Muscle layer of duodenum (tissue), 2 donors: ENCODE measurements around the gene ALLC.

Source experiments
- H3K27ac ChIP-seq: one replicate; pipeline ENCODE4 v1.7.0; 2013; ENCODE audit warnings: mild to moderate bottlenecking, low read length
- H3K27me3 ChIP-seq: one replicate; pipeline ENCODE4 v1.7.0; 2013; ENCODE audit warnings: low read depth, mild to moderate bottlenecking, control low read depth, low read length
- H3K36me3 ChIP-seq, 2 donors: one replicate each; pipeline ENCODE4 v1.7.0; 2013; ENCODE audit warnings: low read length in 2 of 2, control low read depth in 1 of 2, mild to moderate bottlenecking in 1 of 2; ENCODE audit not compliant: insufficient read depth in 2 of 2, control insufficient read depth in 1 of 2
- H3K4me1 ChIP-seq, 2 donors: one replicate each; pipeline ENCODE4 v1.7.0; 2013; ENCODE audit warnings: low read length in 2 of 2, mild to moderate bottlenecking in 2 of 2, control low read depth in 1 of 2, moderate library complexity in 1 of 2; ENCODE audit not compliant: insufficient read depth in 2 of 2, control insufficient read depth in 1 of 2
- H3K4me3 ChIP-seq, 2 donors: one replicate each; pipeline ENCODE4 v1.7.0; 2013; ENCODE audit warnings: low read length in 2 of 2, low read depth in 1 of 2, mild to moderate bottlenecking in 1 of 2
- H3K9me3 ChIP-seq, 2 donors: one replicate each; pipeline ENCODE4 v1.7.0; 2013; ENCODE audit warnings: low read length in 2 of 2, control low read depth in 1 of 2, mild to moderate bottlenecking in 1 of 2; ENCODE audit not compliant: control insufficient read depth in 1 of 2
- donor health status: healthy.

ALLC gene

GRCh38 chr2:3731829-3732228 lies 73.8 kb downstream of the ALLC start:
- H3K9me3 ChIP-seq: no peaks in the 10 kb centered on the region

DNA sequence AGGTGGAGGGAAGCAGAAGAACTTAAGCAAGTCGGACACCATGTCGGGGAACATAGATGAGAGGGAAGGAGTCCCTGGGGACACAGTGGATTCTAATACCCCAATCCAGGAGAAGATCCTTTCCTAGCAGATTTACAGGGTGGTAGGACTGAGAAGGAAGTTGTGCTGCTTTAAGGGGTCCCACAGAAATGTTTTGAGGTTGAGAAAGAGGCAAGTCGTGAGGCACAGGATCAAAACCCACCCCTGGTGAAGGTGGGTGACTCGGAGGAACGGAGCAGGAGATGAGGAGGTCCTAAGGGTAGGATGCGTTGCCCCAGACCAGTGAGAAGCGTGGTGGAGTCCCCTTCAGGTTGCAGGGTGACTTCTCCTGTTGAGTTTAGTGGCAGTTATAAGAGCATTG lies 78.1 kb downstream of the ALLC start:
- H3K9me3 ChIP-seq: no peaks in the 10 kb centered on the region
- no peaks in the 10 kb centered on the region for H3K4me1 ChIP-seq
- H3K4me3 ChIP-seq: no peak overlapping the region
- no peak overlapping the region for H3K27ac ChIP-seq
- H3K27me3 ChIP-seq: no peaks in the 10 kb centered on the region
- no peaks in the 10 kb centered on the region for H3K36me3 ChIP-seq

More at GRCh38 chr2:3731829-3732228, 73.8 kb downstream of the ALLC start:
- no peaks in the 10 kb centered on the region for H3K36me3 ChIP-seq
- no peak overlapping the region for H3K27ac ChIP-seq
- H3K4me1 ChIP-seq: no peaks in the 10 kb centered on the region
- no peaks in the 10 kb centered on the region for H3K27me3 ChIP-seq
- no peak overlapping the region for H3K4me3 ChIP-seq

GRCh38 chr2:3737128-3737527 lies 79.1 kb downstream of the ALLC start:
- Histone ChIP-seq H3K4me3 (no peak overlapping the region), H3K4me1 (no peaks in the 10 kb centered on the region), H3K36me3 (no peaks in the 10 kb centered on the region), H3K27me3 (no peaks in the 10 kb centered on the region), H3K27ac (no peak overlapping the region), H3K9me3 (no peaks in the 10 kb centered on the region)

- no peaks in the 10 kb centered on the region for H3K36me3 ChIP-seq
- H3K4me3 ChIP-seq: no peak overlapping the region
- no peak overlapping the region for H3K27ac ChIP-seq
- H3K9me3 ChIP-seq: no peaks in the 10 kb centered on the region
- H3K4me1 ChIP-seq: no peaks in the 10 kb centered on the region
- H3K27me3 ChIP-seq: no peaks in the 10 kb centered on the region
These were observed 80.5 kb downstream of the ALLC start for GRCh38 chr2:3738454-3738853.

- no peak overlapping the region for H3K4me3 ChIP-seq
- no peaks in the 10 kb centered on the region for H3K9me3 ChIP-seq
- no peaks in the 10 kb centered on the region for H3K27me3 ChIP-seq
- no peaks in the 10 kb centered on the region for H3K36me3 ChIP-seq
- H3K27ac ChIP-seq: no peak overlapping the region
- no peaks in the 10 kb centered on the region for H3K4me1 ChIP-seq
These were observed 81.3 kb downstream of the ALLC start for GRCh38 chr2:3739313-3739712.

- Histone ChIP-seq H3K27me3 (no peaks in the 10 kb centered on the region), H3K27ac (no peak overlapping the region), H3K9me3 (no peaks in the 10 kb centered on the region), H3K4me1 (no peaks in the 10 kb centered on the region), H3K4me3 (no peak overlapping the region), H3K36me3 (no peaks in the 10 kb centered on the region)
These were observed 83.4 kb downstream of the ALLC start for GRCh38 chr2:3741396-3741795.

DNA sequence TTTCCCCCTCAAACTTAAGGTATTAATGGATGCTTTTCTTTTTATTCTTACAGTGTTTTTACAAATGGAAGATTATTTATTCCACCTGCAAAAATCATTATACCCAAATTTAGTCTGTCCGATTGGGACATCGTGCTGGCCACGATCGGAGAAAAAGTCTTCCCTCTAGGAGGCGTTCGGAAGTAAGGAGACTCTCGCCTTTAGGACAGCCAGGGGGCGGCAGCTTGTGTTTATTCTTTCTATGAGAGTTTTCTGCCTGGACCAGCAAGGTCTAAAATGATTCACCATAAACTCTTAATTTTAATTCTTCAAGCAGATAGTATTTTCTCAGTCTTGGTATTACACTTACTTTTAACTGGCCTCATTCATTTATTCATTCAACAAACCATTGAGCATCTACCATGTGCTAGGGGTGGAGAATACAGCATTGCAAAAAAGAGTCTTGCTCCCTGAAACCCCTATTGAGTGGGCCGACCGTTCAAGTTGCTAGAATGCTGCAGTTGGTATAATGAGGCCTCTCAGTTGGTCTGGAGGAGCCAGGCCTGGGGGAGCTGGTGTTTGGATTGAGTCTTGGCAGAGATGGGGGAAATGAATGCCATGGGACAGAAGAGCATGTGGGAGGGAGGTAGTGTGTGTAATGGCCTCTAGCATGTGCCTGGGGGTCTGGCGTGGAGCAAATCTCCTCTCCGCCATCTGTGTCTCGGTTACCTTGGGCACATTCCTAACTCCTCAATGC lies 84.0 kb downstream of the ALLC start:
- Histone ChIP-seq H3K27me3 (no peaks in the 10 kb centered on the region), H3K9me3 (no peaks in the 10 kb centered on the region), H3K36me3 (no peaks in the 10 kb centered on the region), H3K4me3 (no peak overlapping the region), H3K27ac (no peak overlapping the region), H3K4me1 (no peaks in the 10 kb centered on the region)

DNA sequence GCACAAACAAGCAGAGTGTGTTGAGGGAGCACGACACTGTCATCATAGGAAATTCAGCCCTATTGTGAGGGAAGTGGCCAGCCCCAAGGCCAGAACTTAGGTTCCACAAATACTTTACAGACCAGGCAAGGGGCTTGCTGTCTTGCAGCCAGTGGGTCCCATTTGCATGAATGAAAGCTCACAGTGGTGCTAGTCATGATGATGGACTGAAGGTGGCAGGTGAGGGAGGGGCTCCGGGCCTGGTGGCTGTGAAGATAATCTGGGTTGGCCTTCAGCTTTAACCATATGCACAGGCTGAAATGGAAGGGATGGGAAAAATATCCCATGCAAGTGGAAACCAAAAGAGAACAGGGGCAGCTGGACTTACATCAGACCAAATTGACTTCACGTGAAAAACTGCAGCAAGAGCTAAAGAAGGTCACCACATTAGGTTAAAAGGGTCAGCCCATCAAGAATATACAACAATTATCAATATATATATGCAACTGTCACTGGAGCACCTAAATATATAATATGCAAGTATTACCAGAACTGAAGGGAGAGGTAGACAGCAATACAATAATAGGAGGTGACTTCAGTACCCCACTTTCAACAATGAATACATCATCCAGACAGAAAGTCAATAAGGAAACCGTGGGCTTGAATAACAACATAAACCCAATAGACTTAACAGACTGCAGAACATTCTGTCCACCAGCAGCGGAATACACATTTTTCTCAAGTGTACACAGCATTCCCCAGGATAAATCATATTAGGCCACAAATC lies 84.9 kb downstream of the ALLC start:
- no peaks in the 10 kb centered on the region for H3K4me1 ChIP-seq
- no peaks in the 10 kb centered on the region for H3K36me3 ChIP-seq
- H3K27ac ChIP-seq: no peak overlapping the region
- no peak overlapping the region for H3K4me3 ChIP-seq
- no peaks in the 10 kb centered on the region for H3K27me3 ChIP-seq
- no peaks in the 10 kb centered on the region for H3K9me3 ChIP-seq

DNA sequence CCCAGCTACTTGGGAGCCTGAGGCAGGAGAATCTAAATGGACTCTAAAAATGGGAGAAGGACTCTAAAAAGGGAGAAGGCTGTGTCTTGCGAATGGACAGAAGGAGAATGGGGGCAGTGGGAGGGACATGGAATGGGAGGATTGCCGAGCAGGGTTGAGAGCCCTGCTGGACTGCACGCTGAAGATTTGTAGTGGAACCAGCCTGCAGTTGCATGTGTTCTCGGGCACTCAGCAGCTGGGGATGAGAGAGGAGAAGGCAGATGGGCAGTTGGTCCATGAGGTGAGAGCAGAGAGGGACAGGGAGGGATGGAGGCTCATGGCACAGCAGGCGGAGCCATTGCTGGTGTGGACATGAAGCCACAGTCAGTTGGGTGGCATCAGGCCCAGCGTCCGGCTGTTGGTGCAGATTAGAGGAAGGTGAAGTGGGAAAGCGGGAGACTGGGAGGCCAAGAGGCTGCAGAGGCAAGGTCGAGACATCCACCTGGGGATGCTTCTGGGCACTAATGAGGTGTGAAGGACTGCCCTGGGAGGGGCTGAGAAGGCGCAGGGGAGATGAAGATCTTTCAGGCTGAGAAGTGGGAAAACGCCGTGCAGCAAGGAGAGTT lies 86.1 kb downstream of the ALLC start:
- Histone ChIP-seq H3K36me3 (no peaks in the 10 kb centered on the region), H3K4me1 (no peaks in the 10 kb centered on the region), H3K27me3 (no peaks in the 10 kb centered on the region), H3K27ac (no peak overlapping the region), H3K9me3 (no peaks in the 10 kb centered on the region), H3K4me3 (no peak overlapping the region)

GRCh38 chr2:3745920-3746319 lies 87.9 kb downstream of the ALLC start:
- no peaks in the 10 kb centered on the region for H3K4me1 ChIP-seq
- H3K27me3 ChIP-seq: no peaks in the 10 kb centered on the region
- no peak overlapping the region for H3K27ac ChIP-seq
- no peaks in the 10 kb centered on the region for H3K36me3 ChIP-seq
- H3K9me3 ChIP-seq: no peaks in the 10 kb centered on the region
- no peak overlapping the region for H3K4me3 ChIP-seq

DNA sequence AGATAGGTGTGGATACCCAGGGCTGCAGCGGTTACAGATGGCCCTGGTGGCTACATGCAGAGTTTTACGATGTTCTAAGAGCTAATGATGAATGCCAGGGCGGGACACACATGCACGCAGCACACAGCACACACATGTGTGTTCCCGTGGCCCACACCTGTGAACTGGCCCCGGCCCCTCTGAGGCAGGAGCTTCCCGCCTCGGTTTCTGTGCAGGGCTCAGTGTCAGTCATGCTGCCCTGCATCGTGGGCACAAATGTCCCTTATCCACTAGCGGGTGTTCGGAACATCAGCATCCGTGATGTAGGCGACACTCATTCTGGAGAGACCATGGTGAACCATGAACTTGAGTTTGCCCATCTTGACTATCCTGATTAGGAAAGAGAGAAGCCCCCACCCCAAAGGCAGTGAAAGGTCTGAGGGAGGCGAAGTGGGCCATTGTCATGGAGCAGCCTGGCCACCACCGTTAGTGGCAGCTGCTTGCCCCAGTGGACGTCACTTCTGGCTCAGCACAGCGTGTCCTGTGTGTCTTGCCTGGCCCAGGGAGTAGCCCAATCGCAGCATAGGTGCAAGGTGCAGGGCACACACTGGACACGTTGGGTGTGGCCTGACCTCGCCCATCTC lies 89.1 kb downstream of the ALLC start:
- H3K4me3 ChIP-seq: no peak overlapping the region
- no peak overlapping the region for H3K27ac ChIP-seq
- no peaks in the 10 kb centered on the region for H3K36me3 ChIP-seq
- H3K27me3 ChIP-seq: no peaks in the 10 kb centered on the region
- no peaks in the 10 kb centered on the region for H3K9me3 ChIP-seq
- H3K4me1 ChIP-seq: no peaks in the 10 kb centered on the region
